Uterus (tissue), 2 donors: Measurements from ENCODE around the gene WHAMM.

Experiments used
- POLR2A ChIP-seq, 2 donors: fragments of 450-650 bp; IDR thresholded peaks; one replicate each; pipeline ENCODE4 v1.6.1; 2016; ENCODE audit warnings: antibody characterized with exemption in 2 of 2, mild to moderate bottlenecking in 1 of 2, moderate library complexity in 1 of 2
- TF ChIP-seq, protein P1 (sequence below), 4 experiments: fragments of 200-600 bp in 2 of 4; fragments of 450-650 bp in 2 of 4; sonication (generic) in 2 of 4; IDR thresholded peaks; one replicate each; pipeline ENCODE4 v1.5.1; 2016 to 2019; ENCODE audit warnings: antibody characterized with exemption in 4 of 4, mild to moderate bottlenecking in 2 of 4, moderate library complexity in 1 of 4

DNA sequence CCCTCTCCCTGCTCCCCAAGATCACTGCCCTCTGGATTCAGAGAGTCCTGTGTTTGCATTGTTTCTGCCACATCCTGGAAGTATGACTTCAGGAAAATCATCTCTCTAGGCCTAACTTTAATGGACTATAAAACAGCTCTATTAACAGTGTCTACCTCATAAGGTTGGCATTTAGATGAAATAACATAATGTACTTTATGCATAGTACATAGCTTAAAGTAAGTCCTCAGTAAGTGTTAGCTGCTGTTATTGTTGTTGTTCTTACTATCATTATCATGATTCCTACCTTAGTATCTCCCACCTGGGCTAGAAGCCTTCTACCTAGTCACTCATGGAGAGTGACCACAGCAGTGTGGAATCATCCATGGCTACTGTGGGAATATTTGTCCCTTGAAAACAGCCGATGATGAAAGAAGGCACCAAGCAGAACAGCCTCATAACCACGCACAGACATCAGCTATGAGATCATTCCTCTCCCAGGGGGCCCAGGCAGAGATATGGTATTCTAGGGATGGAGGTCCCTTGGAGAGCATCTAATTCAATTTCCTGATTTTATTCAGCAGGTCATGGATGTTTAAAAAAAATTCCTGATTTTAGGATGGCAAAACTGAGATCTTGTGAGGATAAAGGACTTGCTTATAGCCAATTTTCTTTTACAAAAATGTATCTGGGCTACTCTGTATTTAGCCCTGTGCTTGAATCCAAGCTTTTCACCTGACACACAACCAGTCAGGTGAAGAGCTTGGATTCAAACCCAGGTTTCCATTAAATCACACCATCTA lies 5.4 kb upstream of the WHAMM start:
- TF ChIP-seq, protein P1, sequence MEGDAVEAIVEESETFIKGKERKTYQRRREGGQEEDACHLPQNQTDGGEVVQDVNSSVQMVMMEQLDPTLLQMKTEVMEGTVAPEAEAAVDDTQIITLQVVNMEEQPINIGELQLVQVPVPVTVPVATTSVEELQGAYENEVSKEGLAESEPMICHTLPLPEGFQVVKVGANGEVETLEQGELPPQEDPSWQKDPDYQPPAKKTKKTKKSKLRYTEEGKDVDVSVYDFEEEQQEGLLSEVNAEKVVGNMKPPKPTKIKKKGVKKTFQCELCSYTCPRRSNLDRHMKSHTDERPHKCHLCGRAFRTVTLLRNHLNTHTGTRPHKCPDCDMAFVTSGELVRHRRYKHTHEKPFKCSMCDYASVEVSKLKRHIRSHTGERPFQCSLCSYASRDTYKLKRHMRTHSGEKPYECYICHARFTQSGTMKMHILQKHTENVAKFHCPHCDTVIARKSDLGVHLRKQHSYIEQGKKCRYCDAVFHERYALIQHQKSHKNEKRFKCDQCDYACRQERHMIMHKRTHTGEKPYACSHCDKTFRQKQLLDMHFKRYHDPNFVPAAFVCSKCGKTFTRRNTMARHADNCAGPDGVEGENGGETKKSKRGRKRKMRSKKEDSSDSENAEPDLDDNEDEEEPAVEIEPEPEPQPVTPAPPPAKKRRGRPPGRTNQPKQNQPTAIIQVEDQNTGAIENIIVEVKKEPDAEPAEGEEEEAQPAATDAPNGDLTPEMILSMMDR (IDR thresholded peaks at IDR 0.05), result no peak
- no peak for TF ChIP-seq POLR2A (IDR thresholded peaks at IDR 0.05)
